GM20000 (cell line): ENCODE data around the gene POLD3.

ENCODE experiments used
- DNase-seq: peaks from one replicate; pipeline ENCODE4 v3.0.0; 2012; ENCODE audit warnings: low spot score
- TF ChIP-seq, protein P1 (sequence below): IDR thresholded peaks from 2 replicates; pipeline ENCODE4 v1.5.1; 2012; ENCODE audit warnings: mild to moderate bottlenecking, control low read depth; ENCODE audit errors: extremely low read depth, missing control alignments

Gene POLD3

GRCh38 chr11:74626604-74627003 lies 34.2 kb downstream of the POLD3 start:
- no peak for DNase-seq
- TF ChIP-seq, protein P1, sequence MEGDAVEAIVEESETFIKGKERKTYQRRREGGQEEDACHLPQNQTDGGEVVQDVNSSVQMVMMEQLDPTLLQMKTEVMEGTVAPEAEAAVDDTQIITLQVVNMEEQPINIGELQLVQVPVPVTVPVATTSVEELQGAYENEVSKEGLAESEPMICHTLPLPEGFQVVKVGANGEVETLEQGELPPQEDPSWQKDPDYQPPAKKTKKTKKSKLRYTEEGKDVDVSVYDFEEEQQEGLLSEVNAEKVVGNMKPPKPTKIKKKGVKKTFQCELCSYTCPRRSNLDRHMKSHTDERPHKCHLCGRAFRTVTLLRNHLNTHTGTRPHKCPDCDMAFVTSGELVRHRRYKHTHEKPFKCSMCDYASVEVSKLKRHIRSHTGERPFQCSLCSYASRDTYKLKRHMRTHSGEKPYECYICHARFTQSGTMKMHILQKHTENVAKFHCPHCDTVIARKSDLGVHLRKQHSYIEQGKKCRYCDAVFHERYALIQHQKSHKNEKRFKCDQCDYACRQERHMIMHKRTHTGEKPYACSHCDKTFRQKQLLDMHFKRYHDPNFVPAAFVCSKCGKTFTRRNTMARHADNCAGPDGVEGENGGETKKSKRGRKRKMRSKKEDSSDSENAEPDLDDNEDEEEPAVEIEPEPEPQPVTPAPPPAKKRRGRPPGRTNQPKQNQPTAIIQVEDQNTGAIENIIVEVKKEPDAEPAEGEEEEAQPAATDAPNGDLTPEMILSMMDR: no peak

- TF ChIP-seq, protein P1: no peak
- no peak for DNase-seq
Observed at GRCh38 chr11:74627381-74627780, 35.0 kb downstream of the POLD3 start.

DNA sequence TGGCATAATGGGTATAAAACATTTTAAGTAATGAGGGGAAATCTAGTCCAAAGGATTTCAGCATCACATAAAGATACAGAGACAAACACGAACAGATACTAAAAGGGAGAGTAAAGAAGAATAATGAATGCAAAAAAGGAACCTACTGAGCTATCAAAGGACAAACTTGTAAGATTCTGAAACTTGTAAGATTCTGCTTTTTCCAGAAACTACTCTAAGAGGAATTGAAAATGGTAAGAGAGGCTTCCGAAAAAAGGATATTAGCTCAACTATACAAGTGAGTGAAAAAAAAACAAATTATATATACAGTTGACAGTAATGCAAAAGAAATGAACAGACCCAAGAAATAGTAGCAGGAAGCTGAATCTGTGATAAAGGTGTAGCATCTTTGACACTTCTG lies 37.7 kb downstream of the POLD3 start:
- TF ChIP-seq, protein P1: no peak
- peak; percentile 7 for DNase-seq

- TF ChIP-seq, protein P1: no peak
- DNase-seq: no peak
Observed at GRCh38 chr11:74633406-74634393, 41.3 kb downstream of the POLD3 start.

DNA sequence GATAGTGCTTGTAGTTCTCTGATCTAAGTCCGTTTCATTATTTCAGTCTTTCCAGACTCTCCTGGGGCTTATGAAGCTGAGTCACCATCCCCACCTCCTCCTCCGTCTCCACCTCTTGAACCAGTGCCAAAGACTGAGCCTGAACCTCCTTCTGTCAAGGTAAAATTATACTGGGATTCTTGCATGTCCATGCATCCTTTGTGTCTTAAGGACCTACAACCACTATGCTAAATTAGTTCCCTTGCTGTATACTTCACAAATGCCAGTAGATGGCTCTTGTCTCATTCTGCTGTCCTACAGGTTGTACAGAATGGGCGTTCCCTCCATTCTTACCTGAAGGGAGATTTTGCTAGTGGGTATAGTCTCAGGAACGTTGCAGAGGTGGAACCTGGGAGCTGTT lies 42.2 kb downstream of the POLD3 start:
- no peak for DNase-seq
- TF ChIP-seq, protein P1: no peak

DNA sequence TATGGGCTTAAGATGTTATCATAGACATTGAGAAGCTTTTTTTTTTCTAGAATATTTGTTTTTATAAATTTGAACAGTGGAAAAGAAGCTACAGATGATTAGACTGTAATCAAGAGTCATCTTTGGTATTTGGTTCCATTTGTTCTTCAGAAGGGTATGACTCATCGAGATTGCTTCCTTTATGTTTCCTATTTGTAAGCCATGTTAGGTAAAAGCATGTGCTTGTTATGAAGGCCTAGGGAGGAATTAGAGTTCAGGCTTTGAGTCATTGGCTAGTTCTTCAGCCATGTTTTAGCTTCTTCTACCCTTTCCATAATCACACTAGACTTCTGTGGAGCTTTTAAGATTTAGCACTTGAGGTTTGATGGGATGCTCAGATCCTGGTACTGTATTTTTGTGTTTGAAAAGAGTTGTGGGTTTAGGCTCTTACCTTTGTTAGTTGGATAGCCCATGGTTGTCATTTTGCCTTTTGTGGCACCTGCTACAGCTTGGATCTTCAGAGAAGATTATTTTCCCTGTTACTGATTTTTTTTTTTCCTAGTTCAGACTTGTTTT lies 44.3 kb downstream of the POLD3 start:
- TF ChIP-seq, protein P1: no peak
- DNase-seq: no peak

- TF ChIP-seq, protein P1: no peak
- no peak for DNase-seq
Observed at GRCh38 chr11:74637700-74638099, 45.3 kb downstream of the POLD3 start.
